Spinal cord (tissue), 10 donors: ENCODE data around the gene PRDX3. TPM values are rescaled to one million over a fixed set of nuclear protein-coding genes. Genes with fewer than 3 reads are reported as not detected.
"Not testable (repeated sequence)": the region's sequence is repeated elsewhere in the genome, so short reads cannot be mapped to it uniquely, and the experiment has no call there.

Source experiments
- DNase-seq, 6 donors: peaks; one replicate each; pipeline versions ENCODE4 v3.0.0 to v3.0.0-alpha.2; 2013 to 2015; ENCODE audit warnings: low spot score in 6 of 6, low read depth in 4 of 6
- H3K27ac ChIP-seq: one replicate; pipeline ENCODE4 v1.5.1; 2013; ENCODE audit warnings: low read depth, low read length, control low read depth
- H3K27me3 ChIP-seq: one replicate; pipeline ENCODE4 v1.6.1; 2013; ENCODE audit warnings: low read length; ENCODE audit not compliant: control insufficient read depth, insufficient read depth
- H3K36me3 ChIP-seq: one replicate; pipeline ENCODE4 v1.6.1; 2013; ENCODE audit warnings: low read length; ENCODE audit not compliant: control insufficient read depth, insufficient read depth
- H3K4me1 ChIP-seq: one replicate; pipeline ENCODE4 v1.6.1; 2013; ENCODE audit warnings: low read length; ENCODE audit not compliant: control insufficient read depth, insufficient read depth
- H3K4me3 ChIP-seq: one replicate; pipeline ENCODE4 v1.5.1; 2013; ENCODE audit warnings: low read depth, low read length, control low read depth
- H3K9me3 ChIP-seq: one replicate; pipeline ENCODE4 v1.6.1; 2013; ENCODE audit warnings: low read length; ENCODE audit not compliant: control insufficient read depth, insufficient read depth
- WGBS: methylation state at CpG from one replicate; pipeline ENCODE4 v1.1.5; 2013; ENCODE audit warnings: missing lambda C conversion rate; ENCODE audit not compliant: insufficient coverage; 5-methylcytosine and 5-hydroxymethylcytosine counted together
- polyA plus RNA-seq, 2 donors: library from polyadenylated mRNA; unstranded; fragments of 120-200 nt; gene quantifications; one replicate each; pipeline ENCODE4 v1.2.1, GENCODE V29; 2013; ENCODE audit not compliant: insufficient read length in 2 of 2
- total RNA-seq, 2 donors: library from RNA; depleted of rRNA in 1 of 2; stranded (reverse); fragments of 120-200 nt in 1 of 2; fragments of >200 nt in 1 of 2; gene quantifications; one replicate each; pipeline versions ENCODE4 v1.2.3 to v1.2.4, GENCODE V29; 2013 to 2014
- donor health status: healthy.

The PRDX3 gene
- total and polyA plus RNA-seq, 4 donors, result 144 to 197 (median 168) TPM

GRCh38 chr10:119151601-119152000 is 27.0 kb downstream of the PRDX3 start:
- not testable (repeated sequence) for DNase-seq, H3K4me3 ChIP-seq, H3K27me3 ChIP-seq, H3K9me3 ChIP-seq, H3K27ac ChIP-seq, H3K4me1 ChIP-seq
- peaks cover 73% of the 10 kb centered on the region for H3K36me3 ChIP-seq
- 100% methylated on average over 1 of the region's 6 CpGs for WGBS

- no peaks in the 10 kb centered on the region for H3K27me3 ChIP-seq
- no peak for DNase-seq
- no peaks in the 10 kb centered on the region for H3K4me1 ChIP-seq
- no peak overlapping the region for H3K27ac ChIP-seq
- 77% methylated on average over 9 of the region's 13 CpGs for WGBS
- H3K36me3 ChIP-seq, result peaks cover 62% of the 10 kb centered on the region
- no peak overlapping the region for H3K4me3 ChIP-seq
- no peaks in the 10 kb centered on the region for H3K9me3 ChIP-seq
Measured at GRCh38 chr10:119149729-119150128, 28.9 kb downstream of the PRDX3 start.

DNA sequence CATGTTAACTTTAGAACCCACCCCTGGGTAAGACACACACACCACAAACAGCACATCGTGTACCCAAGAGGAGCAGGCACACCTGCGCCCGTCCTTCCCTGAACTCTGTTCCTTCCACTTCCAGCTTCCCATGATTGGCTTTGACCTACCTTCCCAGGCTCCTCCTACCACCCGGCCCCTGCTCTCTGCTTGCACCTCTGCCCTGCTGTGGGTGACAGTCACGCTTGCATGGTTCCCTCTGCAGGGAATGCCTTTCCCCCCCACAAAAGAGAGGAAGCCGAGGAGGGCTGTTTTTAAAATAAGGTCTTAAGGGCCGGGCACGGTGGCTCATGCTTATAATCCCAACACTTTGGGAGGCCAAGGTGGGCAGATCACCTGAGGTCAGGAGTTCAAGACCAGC is 29.5 kb downstream of the PRDX3 start:
- Histone ChIP-seq H3K4me3 (no peak overlapping the region), H3K36me3 (peaks cover 56% of the 10 kb centered on the region), H3K27me3 (no peaks in the 10 kb centered on the region), H3K4me1 (no peaks in the 10 kb centered on the region), H3K9me3 (no peaks in the 10 kb centered on the region), H3K27ac (no peak overlapping the region)
- 93% methylated on average over 4 of the region's 8 CpGs for WGBS
- no peak for DNase-seq

DNA sequence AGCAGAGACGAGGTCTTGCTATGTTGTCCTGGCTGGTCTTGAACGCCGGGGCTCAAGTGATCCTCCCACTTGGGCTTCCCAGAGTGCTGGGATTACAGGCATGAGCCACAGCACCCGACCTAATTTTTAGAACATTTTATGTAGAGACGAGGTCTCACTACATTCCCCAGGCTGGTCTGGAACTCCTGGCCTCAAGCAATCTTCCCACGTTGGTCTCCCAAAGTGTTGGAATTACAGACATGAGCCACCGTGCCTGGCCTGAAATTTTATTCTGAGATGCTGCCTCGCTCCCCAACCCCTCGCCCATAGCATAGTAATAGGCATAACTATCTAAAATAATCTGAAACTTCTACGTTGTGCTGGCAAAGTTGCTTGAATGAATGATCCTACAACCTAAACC is 35.0 kb downstream of the PRDX3 start:
- no peaks in the 10 kb centered on the region for H3K9me3 ChIP-seq
- 70% methylated on average over 5 of the region's 10 CpGs for WGBS
- H3K27me3 ChIP-seq, result no peaks in the 10 kb centered on the region
- H3K4me3 ChIP-seq, result no peak overlapping the region
- peaks cover 50% of the 10 kb centered on the region for H3K36me3 ChIP-seq
- H3K27ac ChIP-seq, result no peak overlapping the region
- H3K4me1 ChIP-seq, result no peaks in the 10 kb centered on the region
- DNase-seq, result no peak

DNA sequence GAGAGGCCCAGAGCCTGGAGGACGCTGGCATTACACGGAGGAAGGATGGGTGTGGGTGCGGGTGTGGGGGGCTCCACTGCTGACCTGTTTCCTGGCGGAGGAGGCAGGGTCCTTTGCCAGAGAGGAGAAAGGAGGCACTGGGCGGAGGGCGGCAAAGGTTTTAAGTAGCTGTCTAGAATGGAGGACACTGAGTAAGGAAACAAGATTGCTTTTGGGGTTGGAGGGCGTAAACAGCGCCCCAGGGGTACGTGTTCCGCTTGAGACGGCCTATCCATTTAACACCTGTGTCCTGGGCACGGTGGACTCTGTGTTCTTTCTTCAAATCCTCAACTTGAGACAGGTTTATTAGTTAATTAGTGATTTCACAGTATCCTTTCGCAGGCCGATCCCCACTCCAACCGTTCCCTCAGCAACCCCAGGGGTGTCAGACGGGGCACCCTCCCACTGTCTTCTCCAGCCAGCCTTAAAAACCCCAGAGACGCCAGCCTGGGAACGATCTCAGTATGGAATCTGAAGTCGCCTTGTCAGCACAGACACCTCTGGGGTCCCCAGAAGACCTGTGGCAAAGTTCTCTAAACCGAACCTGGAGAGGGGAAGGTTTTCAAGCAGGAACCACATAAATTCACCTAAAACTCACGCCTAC is 37.9 kb downstream of the PRDX3 start:
- 86% methylated on average over 16 of the region's 21 CpGs for WGBS
- Histone ChIP-seq H3K27me3 (no peaks in the 10 kb centered on the region), H3K36me3 (peaks cover 37% of the 10 kb centered on the region)

GRCh38 chr10:119139464-119140067 is 39.0 kb downstream of the PRDX3 start:
- no peaks in the 10 kb centered on the region for H3K27me3 ChIP-seq
- no peak overlapping the region for H3K27ac ChIP-seq
- 76% methylated on average over 11 of the region's 13 CpGs for WGBS
- peak in 2 of 6 donors; percentile 26 to 49 for DNase-seq
- H3K36me3 ChIP-seq, result peaks cover 40% of the 10 kb centered on the region
- H3K9me3 ChIP-seq, result no peaks in the 10 kb centered on the region
- H3K4me1 ChIP-seq, result no peaks in the 10 kb centered on the region
- no peak overlapping the region for H3K4me3 ChIP-seq

More for the DNA sequence above, 37.9 kb downstream of the PRDX3 start:
- Histone ChIP-seq H3K9me3 (no peaks in the 10 kb centered on the region), H3K4me1 (no peaks in the 10 kb centered on the region), H3K27ac (no peak overlapping the region), H3K4me3 (no peak overlapping the region)
- no peak for DNase-seq

- 90% methylated on average over 16 of the region's 16 CpGs for WGBS
- Histone ChIP-seq H3K36me3 (peaks cover 46% of the 10 kb centered on the region), H3K4me1 (no peaks in the 10 kb centered on the region), H3K9me3 (no peaks in the 10 kb centered on the region), H3K4me3 (no peak overlapping the region), H3K27ac (no peak overlapping the region), H3K27me3 (no peaks in the 10 kb centered on the region)
- DNase-seq, result no peak
Measured at GRCh38 chr10:119138346-119139306, 40.0 kb downstream of the PRDX3 start.

DNA sequence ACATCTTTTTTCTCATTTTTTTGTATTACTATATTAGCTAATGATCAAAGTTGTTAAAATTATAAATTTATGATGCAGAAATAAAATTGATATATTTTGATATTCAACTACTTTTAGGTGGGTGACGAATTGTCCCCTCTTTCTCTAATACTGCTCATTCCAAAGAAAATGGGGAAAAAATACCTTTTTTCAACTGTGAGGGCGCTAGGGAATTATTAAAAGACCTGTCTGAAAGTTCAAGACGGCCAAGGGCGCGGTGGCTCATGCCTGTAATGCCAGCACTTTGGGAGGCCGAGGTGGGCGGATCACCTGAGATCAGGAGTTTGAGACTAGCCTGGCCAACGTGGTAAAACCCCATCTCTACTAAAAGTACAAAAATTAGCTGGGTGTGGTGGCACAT is 40.7 kb downstream of the PRDX3 start:
- 68% methylated on average over 4 of the region's 8 CpGs for WGBS
- H3K4me1 ChIP-seq, result not testable (repeated sequence)

DNA sequence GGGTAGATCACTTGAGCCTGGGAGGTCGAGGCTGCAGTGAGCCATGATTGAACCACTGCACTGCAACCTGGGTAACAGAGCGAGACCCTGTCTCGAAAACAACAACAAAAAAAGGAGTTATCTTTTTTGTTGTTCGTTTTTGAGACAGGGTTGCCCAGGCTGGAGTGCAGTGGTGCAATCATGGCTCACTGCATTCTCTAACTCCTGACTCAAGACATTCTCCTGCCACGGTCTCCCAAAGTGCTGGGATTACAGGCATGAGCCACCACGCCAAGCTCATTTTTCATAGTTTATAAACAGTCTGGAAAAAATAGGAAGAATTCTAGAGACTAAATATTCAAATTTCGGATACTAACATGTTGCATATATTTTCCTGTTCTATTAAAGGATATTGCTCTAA is 42.5 kb downstream of the PRDX3 start:
- H3K36me3 ChIP-seq, result peaks cover 57% of the 10 kb centered on the region
- WGBS, result 95% methylated on average over 3 of the region's 7 CpGs
- peaks cover 4% of the 10 kb centered on the region for H3K4me1 ChIP-seq
- no peak overlapping the region for H3K4me3 ChIP-seq
- H3K9me3 ChIP-seq, result no peaks in the 10 kb centered on the region
- no peaks in the 10 kb centered on the region for H3K27me3 ChIP-seq
- DNase-seq, result no peak
- no peak overlapping the region for H3K27ac ChIP-seq

More for the DNA sequence above, 40.7 kb downstream of the PRDX3 start:
- DNase-seq, H3K9me3 ChIP-seq, H3K4me3 ChIP-seq, H3K27me3 ChIP-seq, H3K27ac ChIP-seq: not testable (repeated sequence)
- peaks cover 51% of the 10 kb centered on the region for H3K36me3 ChIP-seq
